Measurements from ENCODE around the gene HSF2BP. TPM values are rescaled to one million over a fixed set of nuclear protein-coding genes. Genes with fewer than 3 reads are reported as not detected.

The HSF2BP gene
- total and polyA plus RNA-seq, 2 donors (not counting 1 experiment from before 2014, with no cell fraction given): 0.49 TPM

GRCh38 chr21:43691801-43692200 lies 32.5 kb upstream of the HSF2BP start:
- no peak for DNase-seq
- no peak overlapping the region for H3K27ac Mint-ChIP-seq
- no peak overlapping the region for H3K9ac ChIP-seq (ENCODE audit: low read length)
- no peaks in the 10 kb centered on the region for H3K9me3 ChIP-seq (ENCODE audit: control extremely low read depth in 1 of 3, control insufficient read depth in 2 of 3, insufficient read depth in 1 of 3, low read length in 2 of 3)
- H2AFZ ChIP-seq (ENCODE audit: insufficient read depth, low read depth, low read length, poor library complexity, severe bottlenecking): no peak overlapping the region
- H3K4me1 ChIP-seq (ENCODE audit: control insufficient read depth in 2 of 2, insufficient read depth in 2 of 2, low read length in 2 of 2): peaks cover 13 to 19% of the 10 kb centered on the region in 2 donors
- H4K20me1 ChIP-seq (ENCODE audit: control insufficient read depth, insufficient read depth, low read length, poor library complexity, severe bottlenecking): no peaks in the 10 kb centered on the region
- no peak overlapping the region for H3K4me3 ChIP-seq (ENCODE audit: control extremely low read depth in 1 of 5, extremely low read depth in 1 of 5, insufficient read depth in 1 of 5, low read depth in 2 of 5, low read length in 4 of 5)
- no peaks in the 10 kb centered on the region for H3K79me2 ChIP-seq (ENCODE audit: control insufficient read depth, insufficient read depth, low read length)
- intact Hi-C loops (cut with micrococcal nuclease): no loop called here
- no peak overlapping the region for H3K4me2 ChIP-seq (replicated peaks; ENCODE audit: low read depth, low read length, poor library complexity, severe bottlenecking)
- H3K9me3 Mint-ChIP-seq (ENCODE audit: insufficient read depth): no peaks in the 10 kb centered on the region
- CTCF ChIA-PET: no interaction called here
- no peak for TF ChIP-seq EZH2 (IDR thresholded peaks at IDR 0.05; ENCODE audit: borderline replicate concordance, insufficient read depth, low read depth, low read length, poor library complexity, severe bottlenecking)
- TF ChIP-seq CTCF (IDR thresholded peaks at IDR 0.05): no peak
- no peak overlapping the region for H3K4me3 Mint-ChIP-seq
- ATAC-seq (ENCODE audit: low read depth): no peak
- H3K27me3 ChIP-seq (replicated peaks in 1 of 4; ENCODE audit: control extremely low read depth in 1 of 4, control insufficient read depth in 3 of 4, insufficient read depth in 4 of 4, low read length in 3 of 4): no peaks in the 10 kb centered on the region
- peaks cover 9 to 74% of the 10 kb centered on the region in 2 experiments for H3K36me3 ChIP-seq (replicated peaks in 1 of 2; ENCODE audit: control extremely low read depth in 1 of 2, control insufficient read depth in 1 of 2, extremely low read depth in 1 of 2, insufficient read depth in 2 of 2, low read length in 1 of 2)
- WGBS (ENCODE audit: insufficient coverage): 99% methylated on average over 7 of the region's 10 CpGs
- no peak overlapping the region for H3K27ac ChIP-seq (ENCODE audit: low read length in 2 of 2)
- H3K27me3 Mint-ChIP-seq: no peaks in the 10 kb centered on the region
- H3K4me1 Mint-ChIP-seq: peaks cover 14% of the 10 kb centered on the region
- POLR2A ChIA-PET: no interaction called here

DNA sequence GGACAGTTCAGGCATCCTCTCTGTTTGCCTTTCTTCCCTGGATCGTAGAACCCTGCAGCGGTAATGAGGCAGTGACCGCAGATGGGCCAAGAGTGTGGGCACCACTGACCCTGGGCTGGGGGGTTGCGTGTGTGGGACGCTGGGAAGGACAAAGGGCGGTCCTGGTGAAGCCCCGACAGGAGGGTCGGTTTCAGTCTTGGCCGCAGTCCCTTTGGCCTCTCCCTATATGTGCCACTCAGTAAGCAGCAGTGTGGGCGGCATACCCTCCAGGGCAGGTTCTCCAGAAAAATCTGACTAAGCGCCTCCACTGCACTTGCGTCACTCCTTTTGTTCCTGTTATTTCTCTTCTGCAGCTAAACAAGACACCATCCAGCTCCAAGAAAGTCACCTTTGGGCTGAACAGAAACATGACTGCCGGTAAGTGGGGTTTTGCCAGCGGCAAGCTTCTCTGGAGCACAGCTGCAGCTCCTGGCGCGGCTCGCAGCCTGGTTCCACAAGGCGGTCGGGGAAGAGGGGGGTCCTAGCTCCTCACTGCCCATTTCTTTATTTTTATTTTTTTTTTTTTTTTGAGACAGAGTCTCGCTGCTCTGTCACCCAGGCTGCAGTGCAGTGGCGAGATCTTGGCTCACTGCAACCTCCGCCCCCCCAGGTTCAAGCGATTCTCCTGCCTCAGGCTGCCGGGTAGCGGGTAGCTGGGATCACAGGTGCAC lies 32.0 kb upstream of the HSF2BP start:
- no peak for TF ChIP-seq CTCF (IDR thresholded peaks at IDR 0.05)
- no peak for TF ChIP-seq EZH2 (IDR thresholded peaks at IDR 0.05; ENCODE audit: borderline replicate concordance, insufficient read depth, low read depth, low read length, poor library complexity, severe bottlenecking)
- POLR2A ChIA-PET: interaction anchor here (0.7 kb wide), 1 partner anchor 50 kb away, joined by 3 read pairs; no protein-coding TSS in a partner anchor

More for the DNA sequence above, 32.0 kb upstream of the HSF2BP start:
- Histone ChIP-seq H3K4me1 (ENCODE audit: control insufficient read depth in 2 of 2, insufficient read depth in 2 of 2, low read length in 2 of 2) (peaks cover 13 to 19% of the 10 kb centered on the region in 2 donors), H3K36me3 (replicated peaks in 1 of 2; ENCODE audit: control extremely low read depth in 1 of 2, control insufficient read depth in 1 of 2, extremely low read depth in 1 of 2, insufficient read depth in 2 of 2, low read length in 1 of 2) (peaks cover 9 to 77% of the 10 kb centered on the region in 2 experiments), H2AFZ (ENCODE audit: insufficient read depth, low read depth, low read length, poor library complexity, severe bottlenecking) (no peak overlapping the region), H4K20me1 (ENCODE audit: control insufficient read depth, insufficient read depth, low read length, poor library complexity, severe bottlenecking) (no peaks in the 10 kb centered on the region), H3K27ac (ENCODE audit: low read length in 2 of 2) (no peak overlapping the region), H3K79me2 (ENCODE audit: control insufficient read depth, insufficient read depth, low read length) (no peaks in the 10 kb centered on the region), H3K4me3 (ENCODE audit: control extremely low read depth in 1 of 5, extremely low read depth in 1 of 5, insufficient read depth in 1 of 5, low read depth in 2 of 5, low read length in 4 of 5) (no peak overlapping the region), H3K27me3 (replicated peaks in 1 of 4; ENCODE audit: control extremely low read depth in 1 of 4, control insufficient read depth in 3 of 4, insufficient read depth in 4 of 4, low read length in 3 of 4) (no peaks in the 10 kb centered on the region), H3K4me2 (replicated peaks; ENCODE audit: low read depth, low read length, poor library complexity, severe bottlenecking) (no peak overlapping the region), H3K9ac (ENCODE audit: low read length) (no peak overlapping the region), H3K9me3 (ENCODE audit: control extremely low read depth in 1 of 3, control insufficient read depth in 2 of 3, insufficient read depth in 1 of 3, low read length in 2 of 3) (no peaks in the 10 kb centered on the region)
- 97% methylated on average over 21 of the region's 25 CpGs for WGBS (ENCODE audit: insufficient coverage)
- Mint-ChIP-seq H3K9me3 (ENCODE audit: insufficient read depth) (no peaks in the 10 kb centered on the region), H3K27me3 (no peaks in the 10 kb centered on the region), H3K4me3 (no peak overlapping the region), H3K27ac (no peak overlapping the region), H3K4me1 (peaks cover 14% of the 10 kb centered on the region)
- ATAC-seq (ENCODE audit: low read depth): no peak
- DNase-seq: no peak
- CTCF ChIA-PET: no interaction called here
- intact Hi-C loops (cut with micrococcal nuclease): no loop called here
